GM19455 (cell line): Measurements from ENCODE around the gene ABHD6.
A peak's percentile ranks its signal among the peaks of the same experiment; 100 is the strongest.
"Not testable (repeated sequence)": the region's sequence is repeated elsewhere in the genome, so short reads cannot be mapped to it uniquely, and the experiment has no call there.

Experiments
- ATAC-seq: cut with Tn5 transposase; IDR thresholded peaks from one replicate; pipeline ENCODE4 v1.9.1; 2021; ENCODE audit not compliant: unreplicated experiment

ABHD6 gene

DNA sequence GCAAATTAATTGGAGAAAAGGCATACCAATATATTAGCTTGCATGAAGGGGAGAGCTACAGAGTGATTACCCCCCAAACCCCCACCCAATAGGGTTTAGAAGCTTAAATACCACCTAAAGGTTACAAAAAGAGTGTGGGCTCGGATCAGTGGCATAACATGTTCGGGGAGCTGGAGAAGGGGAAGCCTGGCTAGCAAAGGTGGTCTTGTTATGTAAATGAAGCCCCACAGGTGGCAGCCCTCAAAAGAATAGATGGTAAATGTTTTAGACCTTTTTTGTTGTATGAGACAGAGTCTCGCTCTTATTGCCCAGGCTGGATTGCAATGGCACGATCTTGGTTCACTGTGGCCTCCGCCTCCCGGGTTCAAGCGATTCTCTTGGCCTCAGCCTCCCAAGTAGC, 84.2 kb downstream of the ABHD6 start:
- ATAC-seq, result no peak

DNA sequence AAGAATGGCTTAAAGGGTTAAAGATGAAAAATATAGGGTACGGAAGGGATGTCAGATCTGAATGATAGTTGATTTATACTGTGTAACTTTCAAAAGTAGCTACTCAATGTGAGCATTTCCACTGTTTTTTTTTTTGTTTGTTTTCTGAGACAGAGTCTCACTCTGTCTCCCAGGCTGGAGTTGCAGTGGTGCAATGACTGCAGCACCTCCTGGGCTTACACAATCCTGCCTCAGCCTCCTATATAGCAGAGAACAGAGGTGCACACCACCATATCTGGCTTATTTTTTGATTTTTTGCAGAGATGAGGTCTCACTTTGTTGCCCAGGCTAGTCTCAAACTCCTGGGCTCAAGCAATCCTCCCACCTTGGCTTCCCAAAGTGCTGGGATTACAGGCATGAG, 85.2 kb downstream of the ABHD6 start:
- ATAC-seq, result no peak

DNA sequence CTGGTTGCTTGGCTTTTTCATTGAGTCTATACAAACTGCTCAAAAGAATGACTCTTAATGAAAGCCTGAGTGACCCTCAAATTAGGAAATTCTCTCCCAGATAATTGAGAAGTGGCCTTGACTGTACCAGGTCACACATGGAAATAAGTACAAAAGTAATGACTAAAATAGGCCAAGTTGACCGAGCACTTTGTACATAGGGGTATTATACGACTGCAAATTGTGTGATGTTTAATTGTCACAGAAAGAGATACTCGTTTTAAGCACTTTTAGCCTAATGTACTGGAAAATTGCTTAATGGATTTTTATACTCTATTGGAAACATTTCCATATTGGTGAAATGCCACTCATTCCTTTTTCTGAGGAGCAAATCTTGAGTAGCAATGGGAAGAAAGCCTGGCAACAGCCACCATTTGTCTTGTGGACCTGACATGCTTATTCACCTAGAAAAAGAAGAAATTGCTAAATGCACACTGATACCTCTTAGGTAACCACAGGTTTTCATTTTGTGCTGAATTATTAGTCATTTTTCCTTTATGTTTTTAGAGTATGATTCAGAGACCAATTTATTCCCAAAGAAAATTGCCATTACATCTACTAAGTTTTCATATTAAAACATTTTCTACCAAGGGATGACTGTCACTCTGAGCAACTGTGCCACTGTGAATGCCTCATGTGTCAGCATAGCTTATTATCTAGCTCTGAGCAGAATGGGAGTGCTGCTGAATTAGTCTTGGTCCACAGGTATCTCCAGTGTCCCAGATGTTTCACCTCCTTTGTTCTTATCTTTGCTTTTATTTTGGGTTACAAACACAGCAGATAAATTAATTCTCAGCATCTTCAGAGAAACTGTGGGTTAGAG, 86.2 kb downstream of the ABHD6 start:
- ATAC-seq, result no peak

DNA sequence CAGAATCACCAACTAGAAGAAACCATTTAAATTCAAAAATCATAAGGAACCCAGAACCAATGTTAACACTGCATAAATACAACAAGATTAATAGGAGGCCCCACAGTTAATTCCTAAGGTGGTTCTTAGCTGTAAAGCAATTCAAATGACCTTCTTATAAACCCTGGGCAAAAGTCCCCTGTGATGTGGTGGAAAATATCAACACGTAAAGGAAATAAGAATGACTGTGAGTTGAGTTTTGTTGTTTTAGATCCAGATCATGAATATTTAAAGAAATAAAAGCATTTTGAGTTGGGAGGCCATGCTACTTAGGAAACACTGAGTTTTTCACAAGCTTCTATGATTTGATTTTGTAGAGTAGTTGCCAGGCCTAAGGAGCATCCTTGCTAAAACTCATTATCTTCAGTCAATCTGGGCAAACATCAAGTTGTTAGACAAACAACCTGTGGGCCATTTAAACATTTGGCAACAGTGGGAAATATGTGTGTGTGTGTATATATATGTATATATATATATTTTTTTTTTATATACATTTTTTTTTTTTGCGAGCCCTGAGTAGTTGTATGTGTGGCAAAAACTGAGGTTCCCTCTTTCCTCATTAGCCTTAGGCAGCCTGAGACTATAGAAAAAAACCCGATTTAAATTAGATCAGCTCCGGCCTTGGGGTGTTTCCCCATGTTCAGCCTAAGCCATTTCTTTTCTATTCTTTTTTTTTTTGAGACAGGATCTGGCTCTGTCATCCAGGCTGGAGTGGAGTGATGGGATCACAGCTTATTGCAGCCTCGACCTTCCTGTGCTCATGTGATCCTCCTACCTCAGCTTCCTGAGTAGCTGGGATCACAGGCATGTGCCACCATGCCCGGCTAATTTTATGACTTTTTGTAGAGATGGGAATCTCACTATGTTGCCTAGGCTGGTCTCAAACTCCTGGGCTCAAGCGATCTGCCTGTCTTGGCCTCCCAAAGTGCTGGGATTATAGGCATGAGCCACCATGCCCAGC, 87.1 kb downstream of the ABHD6 start:
- ATAC-seq, result no peak

DNA sequence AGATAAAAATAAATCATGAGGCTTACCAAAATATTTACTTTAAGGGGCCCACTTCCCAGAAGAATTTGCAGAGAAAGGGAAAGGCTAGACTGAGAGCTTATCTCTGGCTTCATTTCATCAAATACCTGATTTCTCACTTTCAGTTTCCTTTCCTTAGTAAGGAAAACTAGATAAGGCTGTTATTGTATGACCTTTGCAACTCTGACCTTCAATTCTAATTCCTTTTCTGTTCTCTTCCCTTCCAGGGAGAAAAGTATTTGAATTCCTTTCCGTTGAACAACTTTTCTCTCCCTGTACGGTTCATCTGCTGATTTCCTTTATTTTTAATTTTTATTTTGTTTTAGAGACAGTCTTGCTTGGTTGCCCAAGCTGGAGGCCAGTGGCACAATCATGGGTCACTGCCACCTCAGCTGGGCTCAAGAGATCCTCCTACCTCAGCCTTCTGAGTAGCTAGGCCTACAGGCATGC, 88.0 kb downstream of the ABHD6 start:
- ATAC-seq, result no peak

DNA sequence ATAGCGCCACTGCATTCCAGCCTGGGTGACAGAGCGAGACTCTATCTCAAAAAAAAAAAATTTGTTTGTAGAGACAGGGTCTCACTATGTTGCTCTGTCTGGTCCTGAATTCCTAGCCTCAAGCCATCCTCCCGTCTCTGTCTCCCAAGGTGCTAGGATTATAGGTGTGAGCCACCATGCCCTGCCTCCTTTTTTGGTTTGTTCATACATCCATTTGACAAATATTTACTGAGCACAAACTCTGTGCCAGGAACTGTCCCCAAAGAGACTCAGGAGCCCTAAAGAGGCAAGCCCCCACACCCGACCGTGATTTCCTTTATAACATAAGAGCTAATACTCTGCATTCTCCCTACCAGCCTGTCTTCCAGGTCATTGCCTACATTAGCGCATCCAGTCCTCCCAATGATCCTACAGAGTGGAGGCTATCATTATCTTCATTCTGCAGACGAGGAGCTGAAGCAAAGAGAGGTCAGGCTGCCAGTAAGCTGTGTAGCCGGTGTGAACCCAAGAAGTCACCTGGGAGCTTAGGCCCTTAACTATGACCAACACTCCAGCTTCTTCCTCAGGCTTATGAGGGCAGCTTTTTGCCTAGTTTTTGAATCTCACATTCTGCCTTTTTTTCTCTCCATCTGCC, 88.8 kb downstream of the ABHD6 start:
- ATAC-seq, result no peak

DNA sequence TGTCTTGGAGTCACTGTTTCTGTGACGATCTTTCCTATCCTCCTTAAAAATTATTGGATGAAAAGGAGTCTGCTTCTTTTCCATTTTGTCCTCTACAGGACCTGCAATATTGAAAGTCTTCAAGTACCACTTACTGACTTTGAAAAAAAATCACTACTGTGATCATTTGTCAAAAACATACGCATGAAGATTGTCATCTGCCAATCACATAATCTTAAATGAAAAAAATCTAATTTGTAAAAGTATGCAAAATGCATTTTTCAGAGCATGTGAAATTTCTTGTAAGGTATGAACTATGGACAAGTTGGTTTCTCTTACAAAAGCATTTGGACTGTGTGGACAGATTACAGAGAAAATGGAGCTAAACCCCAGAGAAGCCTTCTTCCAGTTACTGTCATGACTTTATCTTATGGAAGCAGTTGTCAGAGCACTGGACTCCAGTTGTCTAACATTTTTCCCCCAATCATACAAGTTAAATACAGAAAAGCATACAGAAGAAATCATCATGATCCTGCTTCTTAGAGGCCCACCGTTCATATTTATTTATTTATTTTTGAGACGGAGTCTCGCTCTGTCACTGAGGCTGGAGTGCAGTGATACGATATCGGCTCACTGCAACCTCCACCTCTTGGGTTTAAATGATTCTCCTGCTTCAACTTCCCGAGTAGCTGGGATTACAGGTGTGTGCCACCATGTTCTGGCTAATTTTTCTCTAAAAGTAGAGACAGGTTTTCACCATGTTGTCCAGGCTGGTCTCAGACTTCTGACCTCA, 91.7 kb downstream of the ABHD6 start:
- no peak for ATAC-seq

DNA sequence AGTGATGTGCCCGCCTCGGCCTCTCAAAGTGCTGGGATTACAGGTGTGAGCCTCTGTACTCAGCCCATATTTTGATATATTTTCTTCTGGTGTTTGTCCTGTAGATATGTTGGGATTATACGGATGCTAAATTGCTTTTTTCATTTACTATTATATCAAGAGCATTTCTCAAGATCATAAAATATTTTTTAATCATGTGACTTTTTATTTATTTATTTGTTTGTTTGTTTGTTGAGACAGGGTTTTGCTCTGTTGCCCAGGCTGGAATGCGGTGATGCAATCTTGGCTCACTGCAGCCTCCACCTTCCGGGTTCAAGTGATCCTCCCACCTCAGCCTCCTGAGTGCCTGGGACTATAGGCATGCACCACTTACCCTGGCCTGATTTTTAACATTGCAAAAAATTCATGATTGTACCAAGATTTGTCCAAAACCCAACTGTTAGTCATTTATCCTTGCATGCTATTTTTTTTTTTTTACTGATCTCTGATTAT, 92.4 kb downstream of the ABHD6 start:
- no peak for ATAC-seq

DNA sequence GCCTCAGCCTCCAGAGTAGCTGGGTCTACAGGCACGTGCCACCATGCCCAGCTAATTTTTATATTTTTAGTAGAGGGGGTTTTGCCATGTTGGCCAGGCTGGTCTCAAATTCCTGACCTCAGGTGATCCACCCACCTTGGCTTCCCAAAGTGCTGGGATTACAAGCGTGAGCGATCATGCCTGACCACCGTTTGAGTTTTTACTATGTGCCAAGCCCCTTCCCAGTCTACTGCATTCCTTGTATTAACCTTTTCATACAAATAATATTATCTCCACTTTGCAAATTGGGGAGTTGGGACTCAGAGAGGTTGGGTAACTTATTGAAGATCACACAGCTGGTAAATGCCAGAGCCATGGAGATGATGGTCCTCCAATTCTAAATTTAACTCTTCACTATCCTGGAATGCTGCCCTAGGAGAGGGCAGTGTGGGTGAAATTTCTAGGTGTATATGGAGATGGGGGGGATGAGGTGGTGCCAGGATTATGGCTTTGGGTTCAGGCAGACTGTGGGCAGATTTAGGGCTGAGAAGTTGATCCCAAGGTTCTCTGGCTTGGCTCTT, 94.1 kb downstream of the ABHD6 start:
- no peak for ATAC-seq

DNA sequence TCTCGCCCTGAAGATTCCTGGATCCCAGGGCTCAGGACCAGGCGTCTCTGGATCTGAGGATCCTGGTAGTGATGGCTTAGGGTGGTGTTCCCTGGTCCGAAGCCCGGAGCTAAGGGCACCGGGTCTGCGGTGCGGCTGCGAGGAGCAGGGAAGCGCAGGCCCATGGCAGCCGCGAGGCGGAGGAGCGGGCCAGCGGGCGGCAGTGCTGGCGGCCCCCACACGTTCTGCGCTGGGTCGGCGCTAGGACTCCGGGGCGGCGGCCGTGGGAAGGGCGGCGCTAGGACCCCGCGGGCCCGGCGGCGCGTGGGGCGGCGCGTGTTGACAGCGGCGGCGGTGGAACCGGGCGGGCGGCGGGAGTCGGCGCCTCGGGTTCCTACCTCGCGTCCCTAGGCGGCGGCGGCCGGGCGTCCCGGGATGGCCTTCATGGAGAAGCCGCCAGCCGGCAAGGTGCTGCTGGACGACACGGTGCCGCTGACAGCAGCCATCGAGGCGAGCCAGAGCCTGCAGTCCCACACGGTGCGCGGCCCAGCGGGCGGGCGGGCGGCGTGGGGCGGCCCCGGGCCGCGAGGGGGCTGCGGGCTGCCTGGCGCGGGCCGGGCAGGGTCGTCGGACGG, 95.1 kb downstream of the ABHD6 start, which contains the start of gene PXK:
PXK (plus strand) TSS at position 318 of the 614 bp plus-strand sequence; CDS start at position 415, 97 bp downstream.
- peak; percentile 89 for ATAC-seq

DNA sequence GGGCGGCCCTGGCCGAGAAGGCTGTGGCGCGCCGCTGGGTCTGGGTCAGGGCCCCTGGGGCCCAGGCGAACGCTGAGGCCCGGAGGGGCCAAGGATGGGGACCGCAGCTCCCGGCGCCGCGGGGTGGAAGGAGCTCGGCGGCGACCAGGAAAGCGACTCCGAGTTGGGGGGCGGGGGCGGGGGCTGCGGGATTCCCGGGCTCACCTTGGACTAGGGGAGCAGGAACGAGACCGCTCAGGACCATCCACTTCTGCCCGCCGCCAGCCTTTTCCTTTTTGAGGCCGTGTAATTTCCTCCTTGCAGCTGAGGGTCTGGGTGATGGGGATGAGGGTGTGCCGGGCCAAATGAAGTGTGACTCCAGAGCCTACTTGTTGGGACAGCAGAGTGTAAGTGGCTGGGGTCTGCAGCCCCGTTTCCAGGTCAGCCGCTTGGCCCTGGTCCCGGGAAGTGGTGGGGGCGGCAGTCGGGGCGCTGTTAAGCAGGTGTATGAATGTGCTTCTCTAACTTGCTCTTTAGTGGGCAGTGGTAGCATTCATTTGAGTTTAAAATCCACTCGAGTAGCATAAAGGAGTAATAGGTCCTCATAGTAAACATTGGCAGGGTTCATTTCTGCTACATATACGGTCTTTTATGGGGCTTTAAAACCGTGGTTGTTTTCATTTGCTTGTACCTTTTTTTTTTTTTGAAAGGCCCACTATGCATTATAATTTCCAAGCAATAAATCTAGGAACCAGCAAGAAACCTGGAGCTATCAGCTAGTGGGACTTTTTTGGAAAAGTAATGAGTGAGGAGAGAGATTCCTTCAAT, 95.8 kb downstream of the ABHD6 start:
- peak; percentile 41 for ATAC-seq

DNA sequence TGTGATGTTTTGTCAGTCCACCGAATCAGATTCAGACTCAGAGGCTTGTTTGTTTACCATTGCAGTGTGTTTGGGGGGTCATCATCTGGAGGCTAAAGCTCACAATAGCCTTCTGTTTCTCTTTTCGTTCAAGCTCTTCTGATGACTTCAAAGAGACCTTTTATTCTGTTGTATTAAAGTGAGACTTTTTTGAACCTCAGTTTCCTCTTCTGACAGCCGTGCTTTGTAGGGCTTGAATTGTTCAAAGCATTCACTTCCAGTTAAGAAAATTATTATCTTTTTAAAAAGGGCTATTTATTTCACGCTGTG, 96.4 kb downstream of the ABHD6 start:
- ATAC-seq, result no peak

DNA sequence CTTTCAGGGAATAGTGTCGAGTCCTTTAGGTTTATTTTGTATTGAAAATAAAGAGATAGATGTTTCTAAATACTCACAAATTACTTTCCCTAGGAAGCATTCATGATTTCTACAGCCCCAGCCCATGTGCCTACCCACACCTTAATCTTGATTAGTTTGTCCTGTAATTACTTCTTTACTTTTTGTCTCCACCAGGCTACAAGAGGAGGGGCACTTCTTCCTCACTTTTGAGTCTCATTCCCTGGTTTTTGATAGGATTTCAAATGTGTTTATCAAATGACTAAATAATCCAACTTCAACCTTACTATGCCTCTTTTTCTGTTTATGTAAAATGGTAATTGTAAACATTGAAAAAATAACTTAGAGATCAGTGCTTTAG, 96.9 kb downstream of the ABHD6 start:
- no peak for ATAC-seq

DNA sequence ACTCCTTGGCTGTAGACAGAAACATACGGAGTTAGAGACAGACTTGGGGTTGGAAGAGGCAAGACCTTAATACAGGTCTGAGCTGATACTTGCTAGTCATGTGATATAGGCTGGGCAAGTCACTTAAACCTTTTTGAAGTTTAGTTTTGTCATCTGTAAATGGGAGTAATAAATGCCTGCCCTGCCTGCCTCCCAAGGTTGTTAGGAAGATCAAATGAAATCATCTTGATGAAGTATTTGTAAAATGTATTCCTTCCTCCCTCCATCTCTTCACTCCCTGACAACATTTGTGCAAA, 98.0 kb downstream of the ABHD6 start:
- ATAC-seq, result no peak

DNA sequence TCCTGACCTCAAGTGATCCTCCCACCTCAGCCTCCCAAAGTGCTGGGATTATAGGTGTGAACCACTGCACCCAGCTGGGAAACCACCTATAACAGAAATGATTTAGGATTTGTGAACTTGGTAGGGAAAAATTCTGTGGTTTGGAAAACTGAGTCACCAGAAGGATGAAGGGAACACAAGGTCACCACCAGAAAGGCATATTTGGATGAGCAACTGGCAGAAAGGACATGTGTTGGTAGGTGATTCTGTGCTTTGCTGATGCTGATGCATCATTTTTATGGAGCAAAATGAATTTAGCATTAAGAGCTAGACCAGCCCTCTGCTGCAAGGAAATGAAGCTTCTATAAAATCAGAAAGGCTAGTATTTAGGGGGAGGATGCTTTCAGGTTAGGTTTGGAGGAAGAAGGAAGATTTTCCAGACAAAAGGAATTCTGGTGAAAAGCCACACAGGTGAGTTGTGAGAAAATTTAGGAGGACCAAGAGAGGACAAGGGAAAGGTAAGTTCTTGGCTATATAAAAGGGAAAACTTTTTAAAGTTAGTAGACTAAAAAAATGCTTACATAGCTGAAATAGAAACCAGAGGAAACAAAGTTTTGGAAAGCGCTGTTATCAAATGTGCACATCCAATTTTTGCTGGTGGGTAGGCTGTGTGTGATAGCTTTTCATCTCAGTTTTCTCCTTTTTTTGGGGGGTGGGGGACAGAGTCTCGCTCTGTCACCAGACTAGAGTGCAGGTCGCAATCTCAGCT, 98.7 kb downstream of the ABHD6 start:
- no peak for ATAC-seq

DNA sequence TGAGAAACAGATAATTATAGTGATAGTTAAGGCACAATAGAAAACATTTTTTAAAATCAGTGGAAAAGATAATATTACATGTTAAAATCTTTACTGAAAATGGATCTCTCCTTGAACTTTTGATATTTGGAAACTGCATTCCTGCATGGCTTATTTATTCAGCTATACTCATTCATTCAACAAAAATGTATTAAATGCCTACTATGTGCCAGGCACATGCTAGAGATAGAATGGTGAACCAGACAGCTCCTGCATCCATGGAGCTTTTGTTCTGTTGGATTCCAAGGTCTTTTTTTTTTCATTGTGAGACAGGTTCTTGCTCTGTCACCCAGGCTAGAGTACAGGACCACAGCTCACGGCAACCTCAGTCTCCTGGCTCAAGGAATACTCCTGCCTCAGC, 99.6 kb downstream of the ABHD6 start:
- no peak for ATAC-seq

DNA sequence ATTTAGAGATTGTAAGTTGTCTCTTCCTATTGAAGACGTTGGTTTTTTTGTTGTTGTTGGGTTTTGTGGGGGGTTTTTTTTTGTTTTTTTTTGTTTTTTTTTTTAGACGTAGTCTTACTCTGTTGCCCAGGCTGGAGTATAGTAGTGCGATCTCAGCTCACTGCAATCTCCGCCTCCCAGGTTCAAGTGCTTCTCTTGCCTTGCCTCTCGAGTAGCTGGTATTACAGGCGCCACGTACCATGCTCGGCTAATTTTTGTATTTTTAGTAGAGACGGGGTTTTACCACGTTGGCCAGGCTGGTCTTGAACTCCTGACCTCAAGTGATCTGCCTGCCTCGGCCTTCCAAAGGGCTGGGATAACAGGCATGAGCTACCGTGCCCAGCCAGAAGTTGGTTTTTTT, 101.6 kb downstream of the ABHD6 start:
- ATAC-seq, result not testable (repeated sequence)

DNA sequence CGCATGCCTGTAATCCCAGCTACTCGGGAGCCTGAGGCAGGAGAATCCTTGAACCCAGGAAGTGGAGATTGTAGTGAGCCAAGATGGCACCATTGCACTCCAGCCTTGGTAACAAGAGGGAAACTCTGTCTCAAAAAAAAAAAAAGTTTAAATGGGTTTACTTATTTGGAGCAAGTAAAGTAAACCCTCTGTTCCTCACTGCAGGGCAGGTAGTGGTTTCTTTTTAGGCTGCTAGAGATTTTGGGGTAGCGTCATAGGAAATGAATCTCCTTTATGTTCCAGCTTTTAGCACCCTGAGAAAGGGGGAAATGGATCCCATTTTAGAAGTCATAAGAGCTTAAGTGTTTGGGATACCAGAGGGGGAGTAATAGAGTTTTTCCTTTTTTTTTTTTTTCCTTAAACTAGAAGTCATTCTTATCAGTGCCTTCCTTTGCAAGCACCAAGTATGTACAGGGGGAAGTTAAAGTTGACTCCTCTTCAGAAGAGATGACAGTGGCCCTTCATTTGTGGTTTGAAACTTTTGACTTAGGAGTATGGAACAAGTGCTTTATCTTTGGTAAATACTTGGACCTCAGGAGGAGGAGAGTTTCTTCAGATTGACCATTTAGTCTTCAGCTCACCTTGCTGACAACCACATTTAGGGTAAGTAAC, 103.1 kb downstream of the ABHD6 start:
- ATAC-seq, result no peak
